ENCODE measurements around the gene VTA1. TPM values are rescaled to one million over a fixed set of nuclear protein-coding genes. Genes with fewer than 3 reads are reported as not detected.

VTA1 gene
- total and polyA plus RNA-seq, 2 of the 8 experiments (the other 6 are each of a cell fraction or from before 2014, with no cell fraction given), result 63.6 to 67.0 TPM

GRCh38 chr6:142138876-142139275 is 8.2 kb upstream of the VTA1 start:
- Histone ChIP-seq H3K27ac (ENCODE audit: low read depth, low read length) (no peak overlapping the region), H2BK15ac (ENCODE audit: low read length) (no peak overlapping the region), H3K14ac (ENCODE audit: insufficient read length) (no peak overlapping the region), H2BK12ac (ENCODE audit: low read depth, low read length) (no peak overlapping the region), H3K4ac (replicated peaks; ENCODE audit: insufficient read length, low read depth, low read length) (no peak overlapping the region), H3K79me1 (ENCODE audit: low read depth, low read length) (no peaks in the 10 kb centered on the region), H3K23ac (ENCODE audit: insufficient read length) (no peak overlapping the region), H2AK5ac (ENCODE audit: low read depth, low read length) (no peak overlapping the region), H3K4me2 (ENCODE audit: insufficient read depth in 1 of 2, low read depth in 2 of 2, low read length in 2 of 2) (no peak overlapping the region), H4K91ac (replicated peaks; ENCODE audit: insufficient read length, low read length) (no peak overlapping the region), H3K9me3 (ENCODE audit: insufficient read depth in 2 of 2, low read depth in 1 of 2, low read length in 1 of 2) (no peaks in the 10 kb centered on the region), H3K4me3 (ENCODE audit: extremely low read depth in 1 of 4, insufficient read depth in 2 of 4, low read depth in 3 of 4, low read length in 4 of 4) (no peak overlapping the region), H3K18ac (ENCODE audit: extremely low read depth, low read length) (no peak overlapping the region), H3K36me3 (ENCODE audit: control insufficient read depth in 2 of 4, insufficient read depth in 4 of 4, low read length in 3 of 4) (no peaks in the 10 kb centered on the region), H4K20me1 (replicated peaks in 1 of 2; ENCODE audit: control insufficient read depth in 1 of 2, insufficient read depth in 2 of 2, low read length in 2 of 2) (no peaks in the 10 kb centered on the region), H2BK120ac (replicated peaks; ENCODE audit: low read depth, low read length) (no peak overlapping the region), H3K27me3 (replicated peaks in 1 of 4; ENCODE audit: control insufficient read depth in 3 of 4, extremely low read depth in 1 of 4, insufficient read depth in 3 of 4, low read length in 3 of 4) (no peaks in the 10 kb centered on the region), H3K56ac (replicated peaks; ENCODE audit: insufficient read length, low read depth, low read length) (no peak overlapping the region), H3K79me2 (ENCODE audit: control insufficient read depth in 1 of 2, insufficient read depth in 2 of 2, low read length in 2 of 2) (no peaks in the 10 kb centered on the region), H2BK5ac (ENCODE audit: low read depth, low read length) (no peak overlapping the region), H3K9ac (replicated peaks in 1 of 4; ENCODE audit: extremely low read depth in 1 of 4, low read depth in 3 of 4, low read length in 3 of 4) (no peak overlapping the region), H2AFZ (ENCODE audit: low read length) (no peak overlapping the region), H3K4me1 (replicated peaks in 1 of 4; ENCODE audit: control insufficient read depth in 3 of 4, insufficient read depth in 4 of 4, low read length in 3 of 4) (no peaks in the 10 kb centered on the region), H3K23me2 (ENCODE audit: low read depth, low read length) (no peaks in the 10 kb centered on the region), H4K8ac (ENCODE audit: extremely low read depth, insufficient read depth, low read length) (no peak overlapping the region), H4K5ac (ENCODE audit: insufficient read length, low read depth, low read length) (no peak overlapping the region), H2BK20ac (ENCODE audit: low read length) (no peak overlapping the region)
- no peak for FAIRE-seq
- WGBS, 2 experiments (ENCODE audit: extremely low coverage in 1 of 2, insufficient coverage in 1 of 2, insufficient read length in 1 of 2, insufficient replicate concordance in 2 of 2, low coverage in 1 of 2, low lambda C conversion rate in 2 of 2, missing lambda C conversion rate in 1 of 2), result 86% methylated on average over 2 of the region's 2 CpGs; no CpG with 5 or more reads in 1 of the 2 experiments
- CTCF ChIA-PET (ENCODE audit: partially characterized antibody), result interaction anchor here (1.4 to 1.6 kb wide), 2 partner anchors 18 to 24 kb away, joined by 4 to 6 read pairs; no protein-coding TSS in a partner anchor
- DNase-seq (ENCODE audit: low read depth in 1 of 2, low spot score in 2 of 2), result no peak
- POLR2A ChIA-PET (ENCODE audit: partially characterized antibody), result no interaction called here
- TF ChIP-seq EP300 (IDR thresholded peaks at IDR 0.05; ENCODE audit: borderline replicate concordance in 1 of 2, low read depth in 2 of 2, low read length in 2 of 2) (no peak), SIN3A (conservative IDR thresholded peaks at IDR 0.05 in 1 of 2, IDR thresholded peaks at IDR 0.05 in 1 of 2; ENCODE audit: low read depth in 1 of 2, low read length in 2 of 2) (no peak), SP4 (IDR thresholded peaks at IDR 0.05; ENCODE audit: low read length) (no peak), CREB1 (IDR thresholded peaks at IDR 0.05) (no peak), POU5F1 (IDR thresholded peaks at IDR 0.05; ENCODE audit: low read depth, low read length) (no peak), RBBP5 (IDR thresholded peaks at IDR 0.05; ENCODE audit: borderline replicate concordance, low read depth, low read length) (no peak), JUND (IDR thresholded peaks at IDR 0.05; ENCODE audit: low read length) (no peak), POLR2A (IDR thresholded peaks at IDR 0.05; ENCODE audit: control extremely low read depth in 1 of 2, low read depth in 2 of 2, low read length in 2 of 2) (no peak), RFX5 (IDR thresholded peaks at IDR 0.05; ENCODE audit: borderline replicate concordance, low read depth, low read length) (no peak), CHD1 (IDR thresholded peaks at IDR 0.05; ENCODE audit: low read depth, low read length) (no peak), SUZ12 (IDR thresholded peaks at IDR 0.05; ENCODE audit: low read length) (no peak)
- TF ChIP-seq, protein P1, sequence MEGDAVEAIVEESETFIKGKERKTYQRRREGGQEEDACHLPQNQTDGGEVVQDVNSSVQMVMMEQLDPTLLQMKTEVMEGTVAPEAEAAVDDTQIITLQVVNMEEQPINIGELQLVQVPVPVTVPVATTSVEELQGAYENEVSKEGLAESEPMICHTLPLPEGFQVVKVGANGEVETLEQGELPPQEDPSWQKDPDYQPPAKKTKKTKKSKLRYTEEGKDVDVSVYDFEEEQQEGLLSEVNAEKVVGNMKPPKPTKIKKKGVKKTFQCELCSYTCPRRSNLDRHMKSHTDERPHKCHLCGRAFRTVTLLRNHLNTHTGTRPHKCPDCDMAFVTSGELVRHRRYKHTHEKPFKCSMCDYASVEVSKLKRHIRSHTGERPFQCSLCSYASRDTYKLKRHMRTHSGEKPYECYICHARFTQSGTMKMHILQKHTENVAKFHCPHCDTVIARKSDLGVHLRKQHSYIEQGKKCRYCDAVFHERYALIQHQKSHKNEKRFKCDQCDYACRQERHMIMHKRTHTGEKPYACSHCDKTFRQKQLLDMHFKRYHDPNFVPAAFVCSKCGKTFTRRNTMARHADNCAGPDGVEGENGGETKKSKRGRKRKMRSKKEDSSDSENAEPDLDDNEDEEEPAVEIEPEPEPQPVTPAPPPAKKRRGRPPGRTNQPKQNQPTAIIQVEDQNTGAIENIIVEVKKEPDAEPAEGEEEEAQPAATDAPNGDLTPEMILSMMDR (IDR thresholded peaks at IDR 0.05; ENCODE audit: control extremely low read depth in 1 of 3, insufficient read depth in 1 of 3, low read depth in 1 of 3, low read length in 3 of 3), result no peak

Measured in H1 (cell line).